HG02973 (cell line): ENCODE data around the gene ARSI.

Experiments used
- ATAC-seq: cut with Tn5 transposase; IDR thresholded peaks from one replicate; pipeline ENCODE4 v1.9.1; 2021; ENCODE audit warnings: moderate library complexity; ENCODE audit not compliant: unreplicated experiment

The ARSI gene

GRCh38 chr5:150302301-150303069, at the start of gene ARSI:
Gene ARSI (minus strand): TSS chr5:150302905. CDS start chr5:150302373, 532 bp downstream.
- no peak for ATAC-seq

GRCh38 chr5:150350524-150351344, 48.0 kb upstream of the ARSI start:
- peak; percentile 83 for ATAC-seq

- ATAC-seq, result no peak
Observed at GRCh38 chr5:150349681-150350275, 47.1 kb upstream of the ARSI start.

GRCh38 chr5:150347451-150347850, 44.7 kb upstream of the ARSI start:
- no peak for ATAC-seq

- no peak for ATAC-seq
Observed at GRCh38 chr5:150347003-150347402, 44.3 kb upstream of the ARSI start.

- no peak for ATAC-seq
Observed at GRCh38 chr5:150346592-150346991, 43.9 kb upstream of the ARSI start.

GRCh38 chr5:150345716-150346115, 43.0 kb upstream of the ARSI start:
- ATAC-seq, result no peak

GRCh38 chr5:150343994-150344631, 41.4 kb upstream of the ARSI start:
- no peak for ATAC-seq

GRCh38 chr5:150342583-150342982, 39.9 kb upstream of the ARSI start:
- ATAC-seq, result no peak

GRCh38 chr5:150341989-150342388, 39.3 kb upstream of the ARSI start:
- ATAC-seq, result no peak

GRCh38 chr5:150341331-150341730, 38.6 kb upstream of the ARSI start:
- ATAC-seq, result no peak

GRCh38 chr5:150340614-150341255, 38.0 kb upstream of the ARSI start:
- ATAC-seq, result no peak

- ATAC-seq, result no peak
Observed at GRCh38 chr5:150339841-150340240, 37.1 kb upstream of the ARSI start.

- no peak for ATAC-seq
Observed at GRCh38 chr5:150339165-150339564, 36.5 kb upstream of the ARSI start.

- ATAC-seq, result no peak
Observed at GRCh38 chr5:150338546-150338945, 35.8 kb upstream of the ARSI start.

GRCh38 chr5:150335778-150336177, 33.1 kb upstream of the ARSI start:
- ATAC-seq, result no peak

GRCh38 chr5:150333400-150333799, 30.7 kb upstream of the ARSI start:
- ATAC-seq, result no peak

- ATAC-seq, result no peak
Observed at GRCh38 chr5:150329881-150330876, 27.5 kb upstream of the ARSI start.

- ATAC-seq, result no peak
Observed at GRCh38 chr5:150329038-150329437, 26.3 kb upstream of the ARSI start.

- ATAC-seq, result no peak
Observed at GRCh38 chr5:150328515-150328914, 25.8 kb upstream of the ARSI start.
